Measurements from ENCODE around the gene GPD2.

DNA sequence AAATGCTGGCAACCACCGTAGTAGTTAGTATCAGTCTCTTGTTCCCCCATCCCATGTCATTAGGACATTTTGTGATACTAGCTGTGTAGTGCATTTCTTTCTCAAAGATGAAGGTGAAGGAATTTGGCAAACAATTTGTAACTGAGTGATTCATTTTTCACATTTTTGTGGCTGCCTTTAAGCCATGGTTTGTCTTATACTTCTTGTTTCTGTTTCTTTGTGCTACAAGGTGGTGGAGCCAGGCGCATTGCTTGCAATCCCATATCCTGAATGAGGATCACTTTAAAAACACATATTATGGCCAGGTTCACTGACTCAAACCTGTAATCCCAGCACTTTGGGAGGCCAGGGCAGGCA is 40.6 kb downstream of the GPD2 start:
- TF ChIP-seq SUZ12 (IDR thresholded peaks at IDR 0.05; ENCODE audit: extremely low read depth, insufficient read depth, insufficient read length): no peak
- TF ChIP-seq ZNF274 (IDR thresholded peaks at IDR 0.05; ENCODE audit: low read depth, low read length): no peak

Data from NT2/D1 (cell line).